HTR-8/SVneo (cell line): ENCODE measurements around the gene XYLB.

ENCODE experiments used
- DNase-seq: peaks from one replicate; pipeline ENCODE4 v3.0.0; 2011; ENCODE audit warnings: low spot score, mixed read lengths; ENCODE audit not compliant: insufficient read length
- FAIRE-seq: peaks from 2 replicates; lab custom pipeline; 2011; peaks lifted over from hg19 to GRCh38; lab: Jason Lieb, UNC

XYLB gene

GRCh38 chr3:38360345-38360744, 13.8 kb downstream of the XYLB start:
- FAIRE-seq (no peak), DNase-seq (no peak)

- DNase-seq: no peak
- FAIRE-seq: no peak
These were observed 14.9 kb downstream of the XYLB start for GRCh38 chr3:38361496-38361895.

- no peak for FAIRE-seq
- no peak for DNase-seq
These were observed 16.2 kb downstream of the XYLB start for GRCh38 chr3:38362825-38363224.

- no peak for FAIRE-seq
- DNase-seq: no peak
These were observed 18.3 kb downstream of the XYLB start for GRCh38 chr3:38364721-38365400.

GRCh38 chr3:38365469-38366062, 19.0 kb downstream of the XYLB start:
- DNase-seq (no peak), FAIRE-seq (no peak)

- DNase-seq (no peak), FAIRE-seq (no peak)
These were observed 19.5 kb downstream of the XYLB start for GRCh38 chr3:38366082-38366481.

- DNase-seq (no peak), FAIRE-seq (no peak)
These were observed 21.2 kb downstream of the XYLB start for GRCh38 chr3:38367779-38368178.

- no peak for FAIRE-seq
- no peak for DNase-seq
These were observed 21.7 kb downstream of the XYLB start for GRCh38 chr3:38368238-38368637.

GRCh38 chr3:38369186-38369585, 22.6 kb downstream of the XYLB start:
- FAIRE-seq: no peak
- DNase-seq: no peak

GRCh38 chr3:38370149-38370548, 23.6 kb downstream of the XYLB start:
- DNase-seq (no peak), FAIRE-seq (no peak)

- no peak for FAIRE-seq
- no peak for DNase-seq
These were observed 24.3 kb downstream of the XYLB start for GRCh38 chr3:38370861-38371260.

- no peak for FAIRE-seq
These were observed 25.1 kb downstream of the XYLB start for GRCh38 chr3:38371541-38372213.

GRCh38 chr3:38372214-38372601, 25.6 kb downstream of the XYLB start:
- no peak for DNase-seq
- no peak for FAIRE-seq

More at GRCh38 chr3:38371541-38372213, 25.1 kb downstream of the XYLB start:
- no peak for DNase-seq

GRCh38 chr3:38374221-38374620, 27.6 kb downstream of the XYLB start:
- FAIRE-seq: no peak

GRCh38 chr3:38375072-38375471, 28.5 kb downstream of the XYLB start:
- DNase-seq: no peak
- no peak for FAIRE-seq

More at GRCh38 chr3:38374221-38374620, 27.6 kb downstream of the XYLB start:
- no peak for DNase-seq

- FAIRE-seq: no peak
- no peak for DNase-seq
These were observed 29.0 kb downstream of the XYLB start for GRCh38 chr3:38375488-38376097.

- FAIRE-seq (no peak), DNase-seq (no peak)
These were observed 29.7 kb downstream of the XYLB start for GRCh38 chr3:38376098-38376816.

- no peak for DNase-seq
- FAIRE-seq: no peak
These were observed 32.7 kb downstream of the XYLB start for GRCh38 chr3:38379201-38379770.

GRCh38 chr3:38382506-38383080, 36.0 kb downstream of the XYLB start:
- DNase-seq: no peak
- FAIRE-seq: no peak
